Activated T-cell treated with anti-CD3 and anti-CD28 coated beads, Interleukin-2, amount 50 U/mL, for 1 hour (primary cell): ENCODE results near the gene HSP90AB1.

ENCODE experiments used
- DNase-seq: peaks from one replicate; pipeline ENCODE4 v3.0.0-alpha.2; 2020

The HSP90AB1 gene

GRCh38 chr6:44246663-44247337, at the start of gene HSP90AB1:
Gene HSP90AB1 (plus strand): TSS chr6:44247101. CDS start chr6:44248630, 1,529 bp downstream.
- peak; percentile 93 for DNase-seq

DNA sequence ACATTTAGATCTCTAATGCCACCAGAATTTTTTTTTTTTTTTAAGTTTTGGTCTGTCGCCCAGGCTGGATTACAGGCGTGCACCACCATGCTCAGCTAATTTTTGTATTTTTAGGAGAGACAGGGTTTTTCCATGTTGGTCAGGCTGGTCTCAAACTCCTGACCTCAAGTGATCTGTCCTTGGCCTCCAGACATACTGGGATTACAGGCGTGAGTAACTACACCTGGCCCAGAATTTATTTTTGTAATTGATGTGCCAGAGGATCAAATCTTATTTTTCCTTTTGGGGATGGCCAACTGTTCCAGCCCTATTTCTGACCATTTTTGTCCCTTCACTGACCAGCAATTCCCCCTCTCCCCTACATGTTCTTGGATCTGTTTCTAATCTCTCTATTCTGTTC, 48.2 kb upstream of the HSP90AB1 start:
- no peak for DNase-seq

- no peak for DNase-seq
Measured at GRCh38 chr6:44199883-44200282, 47.0 kb upstream of the HSP90AB1 start.

DNA sequence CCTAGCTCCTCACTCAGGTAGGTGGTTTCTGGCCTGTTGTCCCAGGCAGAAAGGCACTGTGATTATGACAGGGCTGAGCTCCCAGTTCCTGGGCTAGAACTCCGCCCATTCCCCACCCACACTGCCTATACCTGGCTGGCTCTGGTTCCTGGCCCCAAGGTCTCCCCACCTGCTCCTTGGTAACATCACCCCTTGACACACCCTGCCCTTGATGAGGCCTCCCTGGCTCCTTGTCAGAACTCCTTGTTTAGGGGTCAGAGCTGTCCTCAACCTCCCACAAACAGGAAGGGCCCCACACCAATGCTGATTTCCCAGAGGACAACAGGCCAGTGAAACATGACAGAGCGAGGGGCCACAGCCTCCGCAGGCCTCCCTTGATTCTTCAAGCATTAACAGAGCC, 45.7 kb upstream of the HSP90AB1 start:
- DNase-seq: no peak

DNA sequence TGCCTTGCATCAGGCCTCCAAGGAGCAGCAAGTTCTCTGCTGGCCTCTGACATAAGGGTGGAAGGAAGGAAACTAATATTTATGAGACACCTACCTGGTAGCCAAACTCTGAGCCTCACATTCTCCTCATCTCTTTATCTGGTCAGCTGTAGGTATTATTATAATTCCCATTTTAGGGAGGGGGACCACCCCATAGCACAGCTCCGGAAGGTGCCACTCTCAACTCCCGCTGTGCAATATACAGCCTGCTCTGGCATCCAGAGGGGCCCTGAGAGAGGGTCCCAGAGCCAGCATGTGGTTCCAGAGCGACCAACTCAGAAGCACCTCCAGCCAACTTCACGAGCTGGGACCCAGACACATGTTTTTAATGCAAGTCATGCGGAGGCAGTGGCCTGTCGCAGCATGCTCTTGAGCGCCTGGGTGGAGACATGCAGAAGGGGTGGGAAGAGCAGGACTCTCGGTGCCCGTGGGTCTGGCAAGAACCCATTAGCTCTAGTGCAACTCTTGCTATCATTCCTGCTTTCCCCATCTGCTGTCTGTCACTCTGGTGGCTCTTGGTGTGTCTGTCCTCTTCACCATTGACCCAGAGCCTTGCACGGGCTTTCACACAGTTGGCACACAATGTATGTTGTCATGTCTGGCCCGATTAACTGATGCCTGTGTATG, 45.1 kb upstream of the HSP90AB1 start:
- no peak for DNase-seq

DNA sequence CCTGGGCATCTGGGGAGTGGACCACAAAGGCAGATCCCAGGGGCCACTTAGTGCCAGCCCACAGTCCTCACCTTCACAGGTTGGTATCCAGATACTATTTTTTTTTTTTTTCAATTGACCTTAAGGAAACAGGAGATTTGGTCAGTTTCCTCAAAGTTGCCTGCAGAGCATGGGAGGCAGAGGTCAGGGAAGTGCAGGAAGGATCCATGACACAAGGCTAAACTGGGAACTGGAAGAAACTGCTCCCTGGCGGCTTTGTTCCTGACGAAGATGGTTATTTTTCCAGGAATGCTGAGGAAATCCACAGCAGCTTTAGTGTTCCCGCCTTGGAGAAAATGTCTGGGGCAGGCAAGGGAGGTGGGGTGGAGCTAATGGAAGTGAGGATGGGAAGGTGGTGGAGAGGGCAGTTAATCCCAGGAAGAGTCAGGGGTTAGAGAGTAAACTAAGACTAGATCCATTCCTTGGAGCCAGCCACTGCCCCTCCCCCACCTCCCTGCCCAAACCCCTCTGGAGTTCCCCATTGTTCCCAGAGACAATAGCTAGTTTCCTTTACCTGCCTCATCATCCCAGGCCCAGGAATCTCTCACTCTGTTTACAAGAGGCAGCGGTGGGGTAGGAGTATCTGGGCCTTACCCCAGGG, 44.4 kb upstream of the HSP90AB1 start:
- DNase-seq: no peak

GRCh38 chr6:44202972-44203750, 43.7 kb upstream of the HSP90AB1 start:
- DNase-seq: no peak

- no peak for DNase-seq
Measured at GRCh38 chr6:44203955-44204354, 42.9 kb upstream of the HSP90AB1 start.

DNA sequence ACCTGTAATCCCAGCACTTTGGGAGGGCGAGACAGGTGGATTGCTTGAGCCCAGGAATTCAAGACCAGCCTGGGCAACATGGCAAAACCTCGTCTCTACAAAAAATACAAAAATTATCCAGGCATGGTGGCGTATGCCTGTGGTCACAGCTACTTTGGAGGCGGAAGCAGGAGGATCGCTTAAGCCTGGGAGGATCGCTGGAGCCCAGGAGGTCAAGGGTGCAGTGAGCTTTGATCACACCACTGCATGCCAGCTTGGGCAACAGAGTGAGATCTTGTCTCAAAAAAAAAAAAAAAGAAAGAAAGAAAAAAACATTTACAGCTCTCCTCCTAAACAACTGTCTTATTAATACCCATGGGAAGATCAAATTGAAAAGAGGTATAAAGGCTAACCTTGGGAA, 38.9 kb upstream of the HSP90AB1 start:
- no peak for DNase-seq

- no peak for DNase-seq
Measured at GRCh38 chr6:44211284-44211683, 35.6 kb upstream of the HSP90AB1 start.

DNA sequence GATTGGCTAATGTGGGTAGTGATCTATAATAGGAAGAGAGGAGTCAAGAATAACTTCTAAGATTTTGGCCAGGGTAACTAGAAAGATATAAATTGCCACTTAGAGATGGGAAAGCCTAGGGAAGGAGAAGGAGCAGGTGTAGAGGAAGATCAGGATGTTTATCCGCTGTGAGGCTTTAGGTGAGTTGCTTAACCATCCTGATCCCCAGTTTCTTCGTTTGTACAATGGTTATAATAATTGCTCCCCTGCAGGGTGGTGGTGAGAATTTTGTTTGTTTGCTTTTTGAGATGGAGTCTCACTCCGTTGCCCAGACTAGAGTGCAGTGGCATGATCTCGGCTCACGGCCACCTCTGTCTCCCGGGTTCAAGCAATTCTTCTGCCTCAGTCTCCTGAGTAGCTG, 32.6 kb upstream of the HSP90AB1 start:
- no peak for DNase-seq

- no peak for DNase-seq
Measured at GRCh38 chr6:44216677-44217331, 30.1 kb upstream of the HSP90AB1 start, which contains the start of gene MYMX. Gene MYMX (plus strand): TSS chr6:44216926. CDS start chr6:44217472, 546 bp downstream.

- DNase-seq: no peak
Measured at GRCh38 chr6:44217332-44218143, 29.4 kb upstream of the HSP90AB1 start.

DNA sequence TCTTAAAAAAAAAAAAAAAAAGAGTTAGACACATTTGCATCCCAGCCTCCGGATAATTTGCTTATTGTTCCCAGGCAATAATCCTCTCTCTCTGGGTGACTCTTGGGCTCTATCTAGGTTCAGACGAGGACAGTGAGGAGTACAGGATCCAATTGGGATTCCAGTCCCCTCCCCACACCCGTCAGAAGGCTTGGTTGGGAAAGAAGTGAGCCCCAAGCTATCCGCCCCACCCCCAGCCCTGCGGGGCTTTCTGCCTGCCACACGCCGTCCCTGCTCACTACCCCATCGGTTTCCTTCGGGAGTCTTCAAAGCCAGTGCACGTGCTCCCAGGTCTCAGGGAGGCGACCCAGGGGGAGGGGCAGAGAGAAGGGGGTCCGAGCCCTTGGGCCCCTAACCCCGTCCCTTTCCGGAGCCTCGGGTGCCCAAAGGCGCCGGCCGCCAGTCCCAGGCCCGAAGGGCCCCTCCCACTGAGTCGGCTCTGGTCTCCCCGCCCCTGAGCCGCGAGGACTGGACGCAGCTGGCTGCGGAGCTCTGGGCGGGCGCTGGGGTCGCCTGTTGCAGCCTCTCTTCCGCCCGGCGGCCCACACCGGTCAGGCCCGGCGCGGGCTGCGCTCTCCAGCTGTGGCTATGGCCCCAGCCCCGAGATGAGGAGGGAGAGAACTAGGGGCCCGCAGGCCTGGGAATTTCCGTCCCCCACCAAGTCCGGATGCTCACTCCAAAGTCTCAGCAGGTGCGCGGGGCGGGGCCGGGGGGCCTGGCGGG, 27.7 kb upstream of the HSP90AB1 start:
- no peak for DNase-seq

- DNase-seq: no peak
Measured at GRCh38 chr6:44219815-44220784, 26.8 kb upstream of the HSP90AB1 start.

GRCh38 chr6:44220913-44221290, 26.0 kb upstream of the HSP90AB1 start:
- no peak for DNase-seq

DNA sequence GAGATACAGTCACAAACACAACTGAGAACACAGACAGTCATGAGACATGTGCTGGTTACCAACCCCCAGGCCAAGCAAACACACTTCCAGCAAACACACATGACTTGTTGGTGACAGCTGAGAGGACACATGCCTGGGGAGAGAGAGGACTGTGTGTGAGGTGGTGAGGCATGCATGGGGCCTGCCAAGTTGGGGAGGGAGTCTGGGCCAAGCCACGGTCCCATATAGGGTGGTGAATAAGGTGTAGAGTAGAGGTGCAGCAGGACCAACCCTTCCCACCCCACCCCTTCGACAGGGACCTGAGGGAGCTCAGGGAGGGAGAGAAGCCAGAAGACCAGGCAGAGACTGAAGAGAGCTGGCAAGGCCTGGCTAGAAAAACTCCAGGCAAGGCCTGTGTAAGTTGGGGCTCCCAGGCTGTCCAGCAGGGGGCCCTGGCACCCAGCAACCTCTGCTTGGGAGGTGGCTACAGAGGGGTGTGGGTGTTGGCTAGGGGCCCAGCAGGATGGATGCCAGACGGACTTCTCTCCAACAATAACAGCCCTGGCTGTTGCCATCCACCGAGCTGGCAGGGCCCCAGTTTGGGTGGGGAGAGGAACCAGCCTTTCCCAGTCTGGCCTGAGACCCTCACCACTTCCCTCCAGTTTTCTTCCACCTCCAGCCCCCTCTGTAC, 25.5 kb upstream of the HSP90AB1 start:
- DNase-seq: peak; percentile 77

DNA sequence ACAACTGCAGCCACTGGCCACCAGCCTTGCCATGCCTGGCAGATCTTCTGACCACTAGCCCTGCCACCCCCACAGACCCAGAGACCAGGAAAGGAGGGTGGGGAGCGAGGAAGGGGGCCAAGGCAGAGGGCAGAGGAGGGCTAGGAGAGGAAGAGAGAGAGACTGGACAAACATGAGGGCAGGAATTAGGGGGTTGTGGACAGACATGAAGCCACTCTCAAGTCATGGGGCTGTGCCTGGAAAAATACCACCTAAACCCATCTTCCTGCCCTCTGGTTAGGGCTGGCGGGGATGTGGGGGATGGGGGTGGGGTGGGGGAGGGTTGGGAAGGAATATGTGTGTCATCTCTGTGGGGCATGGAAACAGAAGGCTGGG, 25.0 kb upstream of the HSP90AB1 start:
- no peak for DNase-seq
